HEK293T (cell line): ENCODE measurements around the gene PLA2G4A.

ENCODE experiments used
- CTCF ChIA-PET: fragments of 350-600 bp; formaldehyde crosslinking; extraction: SDS; loops from one replicate; lab custom pipeline; 2021; ENCODE audit warnings: antibody characterized with exemption, inconsistent platforms; lab: Yijun Ruan, JAX
- POLR2A ChIA-PET: fragments of 350-600 bp; formaldehyde crosslinking; extraction: SDS; loops from one replicate; lab custom pipeline; 2020; ENCODE audit warnings: antibody characterized with exemption, inconsistent platforms; lab: Yijun Ruan, JAX
- DNase-seq: peaks from one replicate; pipeline ENCODE4 v3.0.0; 2012; ENCODE audit warnings: mixed read lengths; ENCODE audit errors: extremely low spot score
- ARNT ChIP-seq: fragments of 450-650 bp; IDR thresholded peaks from 2 replicates; pipeline ENCODE4 v1.6.1; 2017; ENCODE audit warnings: mild to moderate bottlenecking
- BHLHE40 ChIP-seq: fragments of 450-650 bp; IDR thresholded peaks from 2 replicates; pipeline ENCODE4 v1.6.1; 2016; ENCODE audit warnings: mild to moderate bottlenecking, moderate library complexity, borderline replicate concordance
- CTBP1 ChIP-seq: fragments of 450-650 bp; IDR thresholded peaks from 2 replicates; pipeline ENCODE4 v1.6.1; 2016; ENCODE audit warnings: borderline replicate concordance
- ELF4 ChIP-seq: fragments of 450-650 bp; IDR thresholded peaks from 2 replicates; pipeline ENCODE4 v1.6.1; 2017; ENCODE audit warnings: antibody characterized with exemption
- FOXA1 ChIP-seq: fragments of 450-650 bp; IDR thresholded peaks from 2 replicates; pipeline ENCODE4 v1.6.1; 2016; ENCODE audit warnings: mild to moderate bottlenecking
- FOXK2 ChIP-seq: fragments of 450-650 bp; IDR thresholded peaks from 2 replicates; pipeline ENCODE4 v1.6.1; 2016; ENCODE audit warnings: mild to moderate bottlenecking
- FOXM1 ChIP-seq: fragments of 450-650 bp; IDR thresholded peaks from 2 replicates; pipeline ENCODE4 v1.6.1; 2017; ENCODE audit warnings: mild to moderate bottlenecking, borderline replicate concordance
- HDGF ChIP-seq: fragments of 450-650 bp; IDR thresholded peaks from 2 replicates; pipeline ENCODE4 v1.6.1; 2017; ENCODE audit warnings: antibody characterized with exemption, borderline replicate concordance
- L3MBTL2 ChIP-seq: fragments of 450-650 bp; conservative IDR thresholded peaks from 2 replicates; pipeline ENCODE4 v1.6.1; 2016; ENCODE audit warnings: mild to moderate bottlenecking
- LEF1 ChIP-seq: fragments of 450-650 bp; IDR thresholded peaks from 2 replicates; pipeline ENCODE4 v1.6.1; 2017; ENCODE audit warnings: mild to moderate bottlenecking, borderline replicate concordance
- NFRKB ChIP-seq: fragments of 450-650 bp; IDR thresholded peaks from 2 replicates; pipeline ENCODE4 v1.6.1; 2016; ENCODE audit warnings: mild to moderate bottlenecking, moderate library complexity
- PKNOX1 ChIP-seq: fragments of 450-650 bp; IDR thresholded peaks from 2 replicates; pipeline ENCODE4 v1.6.1; 2016
- SP1 ChIP-seq: fragments of 450-650 bp; IDR thresholded peaks from 2 replicates; pipeline ENCODE4 v1.6.1; 2017
- SUZ12 ChIP-seq: fragments of 450-650 bp; IDR thresholded peaks from 2 replicates; pipeline ENCODE4 v1.6.1; 2016; ENCODE audit warnings: mild to moderate bottlenecking
- TARDBP ChIP-seq: fragments of 450-650 bp; IDR thresholded peaks from 2 replicates; pipeline ENCODE4 v1.6.1; 2016
- ZNF384 ChIP-seq: fragments of 450-650 bp; IDR thresholded peaks from 2 replicates; pipeline ENCODE4 v1.6.1; 2016

PLA2G4A gene

GRCh38 chr1:186828611-186829454 is at the start of gene PLA2G4A:
TSS of gene PLA2G4A (plus strand) at chr1:186828949. CDS start at chr1:186854355, 25,406 bp downstream.
- CTCF ChIA-PET = no interaction called here
- DNase-seq = peak; percentile 66
- TF ChIP-seq BHLHE40 (no peak), L3MBTL2 (peak; percentile 91)
- POLR2A ChIA-PET = no interaction called here

GRCh38 chr1:186780076-186780475 is 48.7 kb upstream of the PLA2G4A start:
- CTCF ChIA-PET = no interaction called here

GRCh38 chr1:186781730-186782129 is 47.0 kb upstream of the PLA2G4A start:
- POLR2A ChIA-PET = no interaction called here
- no peak for DNase-seq
- TF ChIP-seq FOXK2 (no peak), PKNOX1 (no peak), ELF4 (no peak), NFRKB (no peak), BHLHE40 (no peak), SP1 (no peak), FOXA1 (no peak), SUZ12 (no peak)
- CTCF ChIA-PET = no interaction called here

More at GRCh38 chr1:186780076-186780475, 48.7 kb upstream of the PLA2G4A start:
- POLR2A ChIA-PET = no interaction called here
- TF ChIP-seq LEF1 = no peak
- no peak for TF ChIP-seq NFRKB
- no peak for TF ChIP-seq FOXA1
- TF ChIP-seq ARNT = no peak
- TF ChIP-seq ELF4 = no peak
- no peak for TF ChIP-seq HDGF
- no peak for TF ChIP-seq FOXM1
- no peak for TF ChIP-seq TARDBP
- no peak for TF ChIP-seq SUZ12
- no peak for TF ChIP-seq PKNOX1
- no peak for TF ChIP-seq FOXK2
- no peak for TF ChIP-seq ZNF384
- no peak for TF ChIP-seq BHLHE40
- TF ChIP-seq SP1 = no peak
- no peak for TF ChIP-seq L3MBTL2
- TF ChIP-seq CTBP1 = no peak
- no peak for DNase-seq

- POLR2A ChIA-PET = no interaction called here
- no peak for TF ChIP-seq TARDBP
- TF ChIP-seq HDGF = no peak
- no peak for TF ChIP-seq L3MBTL2
- TF ChIP-seq SP1 = no peak
- TF ChIP-seq CTBP1 = no peak
- no peak for TF ChIP-seq ARNT
- TF ChIP-seq ELF4 = no peak
- TF ChIP-seq LEF1 = no peak
- no peak for TF ChIP-seq FOXA1
- no peak for TF ChIP-seq FOXM1
- TF ChIP-seq BHLHE40 = no peak
- no peak for TF ChIP-seq ZNF384
- TF ChIP-seq FOXK2 = no peak
- no peak for TF ChIP-seq PKNOX1
- no peak for TF ChIP-seq NFRKB
- TF ChIP-seq SUZ12 = no peak
- DNase-seq = no peak
- CTCF ChIA-PET = no interaction called here
Measured at GRCh38 chr1:186782791-186783190, 46.0 kb upstream of the PLA2G4A start.

GRCh38 chr1:186783193-186783592 is 45.6 kb upstream of the PLA2G4A start:
- TF ChIP-seq LEF1 = no peak
- TF ChIP-seq FOXA1 = no peak
- no peak for TF ChIP-seq FOXK2
- TF ChIP-seq ELF4 = no peak
- TF ChIP-seq ARNT = no peak
- no peak for TF ChIP-seq TARDBP
- TF ChIP-seq L3MBTL2 = no peak
- no peak for TF ChIP-seq BHLHE40
- TF ChIP-seq ZNF384 = no peak
- TF ChIP-seq SUZ12 = no peak
- TF ChIP-seq CTBP1 = no peak
- TF ChIP-seq NFRKB = no peak
- no peak for TF ChIP-seq SP1
- TF ChIP-seq HDGF = no peak
- TF ChIP-seq FOXM1 = no peak
- TF ChIP-seq PKNOX1 = no peak
- POLR2A ChIA-PET = no interaction called here
- DNase-seq = no peak
- CTCF ChIA-PET = interaction anchor here (0.5 kb wide), 1 partner anchor 19 kb away, joined by 4 read pairs; no protein-coding TSS in a partner anchor

- ChIA-PET POLR2A (no interaction called here), CTCF (interaction anchor here (0.6 kb wide), 1 partner anchor 410 kb away, joined by 3 read pairs; the partner anchor contains the start of gene TPR)
- DNase-seq = no peak
- TF ChIP-seq CTBP1 (no peak), NFRKB (no peak), HDGF (no peak), ZNF384 (no peak), TARDBP (no peak), ARNT (no peak), FOXM1 (no peak), LEF1 (no peak), L3MBTL2 (no peak), PKNOX1 (no peak), SP1 (no peak), FOXA1 (no peak)
Measured at GRCh38 chr1:186785503-186785902, 43.2 kb upstream of the PLA2G4A start.
